HCT116 (cell line): Measurements from ENCODE around the gene ELAVL1.

Experiments used
- EGR1 ChIP-seq: IDR thresholded peaks from 2 replicates; pipeline ENCODE4 v1.6.1; 2012; ENCODE audit warnings: low read depth
- EZH2 ChIP-seq: fragments of 200-600 bp; sonication (generic); IDR thresholded peaks from 2 replicates; pipeline ENCODE4 v1.6.1; 2017; ENCODE audit warnings: antibody characterized with exemption, mixed run types
- EZH2phosphoT487 ChIP-seq: fragments of 200-600 bp; IDR thresholded peaks from 2 replicates; pipeline ENCODE4 v1.6.1; 2018; ENCODE audit warnings: antibody characterized with exemption, borderline replicate concordance
- JUND ChIP-seq: IDR thresholded peaks from 2 replicates; pipeline ENCODE4 v1.6.1; 2012
- POLR2A ChIP-seq: IDR thresholded peaks from 2 replicates; pipeline ENCODE4 v1.7.0; 2011; ENCODE audit warnings: borderline replicate concordance; ENCODE audit not compliant: insufficient read depth, insufficient read length; ENCODE audit errors: extremely low read depth
- POLR2AphosphoS5 ChIP-seq: IDR thresholded peaks from 2 replicates; pipeline ENCODE4 v1.6.1; 2011; ENCODE audit warnings: mild to moderate bottlenecking, low read depth, low read length, moderate library complexity
- RAD21 ChIP-seq: IDR thresholded peaks from 2 replicates; pipeline ENCODE4 v1.6.1; 2012; ENCODE audit warnings: low read depth, mild to moderate bottlenecking
- REST ChIP-seq: IDR thresholded peaks from 2 replicates; pipeline ENCODE4 v1.6.1; 2012; ENCODE audit warnings: low read depth
- SRF ChIP-seq: IDR thresholded peaks from 2 replicates; pipeline ENCODE4 v1.6.1; 2012; ENCODE audit warnings: low read depth
- TCF7L2 ChIP-seq: IDR thresholded peaks from 2 replicates; pipeline ENCODE4 v1.7.0; 2011; ENCODE audit warnings: borderline replicate concordance, inconsistent platforms; ENCODE audit not compliant: insufficient read depth, insufficient read length; ENCODE audit errors: extremely low read depth
- ZBTB33 ChIP-seq: IDR thresholded peaks from 2 replicates; pipeline ENCODE4 v1.6.1; 2011; ENCODE audit warnings: mild to moderate bottlenecking, low read length, moderate library complexity; ENCODE audit not compliant: insufficient replicate concordance; ENCODE audit errors: extremely low read depth
- ZNF274 ChIP-seq: fragments of 200-500 bp; sonication (Bioruptor generic); IDR thresholded peaks from 2 replicates; pipeline ENCODE4 v1.6.1; 2014; ENCODE audit warnings: mild to moderate bottlenecking, low read depth, low read length, inconsistent platforms
- TF ChIP-seq, protein P1 (sequence below), 3 experiments: fragments of 200-600 bp in 1 of 3; sonication (generic) in 1 of 3; IDR thresholded peaks in 2 of 3; conservative IDR thresholded peaks in 1 of 3; 2 replicates each; pipeline ENCODE4 v1.5.1; 2012 to 2017; ENCODE audit warnings: low read depth in 2 of 3, low read length in 2 of 3, antibody characterized with exemption in 1 of 3, borderline replicate concordance in 1 of 3, control low read depth in 1 of 3, mild to moderate bottlenecking in 1 of 3, mixed read lengths in 1 of 3, mixed run types in 1 of 3, moderate library complexity in 1 of 3; ENCODE audit not compliant: insufficient read depth in 1 of 3

GRCh38 chr19:7942981-7943443, 62.4 kb downstream of the ELAVL1 start:
- TF ChIP-seq REST (no peak), POLR2A (no peak), EZH2phosphoT487 (no peak), RAD21 (no peak), EGR1 (no peak), EZH2 (no peak), SRF (no peak), ZBTB33 (no peak), POLR2AphosphoS5 (no peak), ZNF274 (no peak), TCF7L2 (no peak), JUND (no peak)
- TF ChIP-seq, protein P1, sequence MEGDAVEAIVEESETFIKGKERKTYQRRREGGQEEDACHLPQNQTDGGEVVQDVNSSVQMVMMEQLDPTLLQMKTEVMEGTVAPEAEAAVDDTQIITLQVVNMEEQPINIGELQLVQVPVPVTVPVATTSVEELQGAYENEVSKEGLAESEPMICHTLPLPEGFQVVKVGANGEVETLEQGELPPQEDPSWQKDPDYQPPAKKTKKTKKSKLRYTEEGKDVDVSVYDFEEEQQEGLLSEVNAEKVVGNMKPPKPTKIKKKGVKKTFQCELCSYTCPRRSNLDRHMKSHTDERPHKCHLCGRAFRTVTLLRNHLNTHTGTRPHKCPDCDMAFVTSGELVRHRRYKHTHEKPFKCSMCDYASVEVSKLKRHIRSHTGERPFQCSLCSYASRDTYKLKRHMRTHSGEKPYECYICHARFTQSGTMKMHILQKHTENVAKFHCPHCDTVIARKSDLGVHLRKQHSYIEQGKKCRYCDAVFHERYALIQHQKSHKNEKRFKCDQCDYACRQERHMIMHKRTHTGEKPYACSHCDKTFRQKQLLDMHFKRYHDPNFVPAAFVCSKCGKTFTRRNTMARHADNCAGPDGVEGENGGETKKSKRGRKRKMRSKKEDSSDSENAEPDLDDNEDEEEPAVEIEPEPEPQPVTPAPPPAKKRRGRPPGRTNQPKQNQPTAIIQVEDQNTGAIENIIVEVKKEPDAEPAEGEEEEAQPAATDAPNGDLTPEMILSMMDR (IDR thresholded peaks at IDR 0.05 in 2 of 3, conservative IDR thresholded peaks at IDR 0.05 in 1 of 3; ENCODE audit: borderline replicate concordance in 1 of 3, insufficient read depth in 1 of 3, low read depth in 2 of 3, low read length in 2 of 3), result no peak
